Stimulated activated CD8-positive, alpha-beta memory T cell treated with anti-CD3 and anti-CD28 coated beads, Interleukin-12 subunit alpha, Interleukin-12 subunit beta, amount 100 ng/mL, for 24 hours (primary cell): ENCODE results near the gene CENPQ.

Experiments used
- DNase-seq: peaks from one replicate; pipeline ENCODE4 v3.0.0-alpha.2; 2020; ENCODE audit errors: extremely low read depth

The CENPQ gene

GRCh38 chr6:49504666-49505065, 41.5 kb downstream of the CENPQ start:
- no peak for DNase-seq

DNA sequence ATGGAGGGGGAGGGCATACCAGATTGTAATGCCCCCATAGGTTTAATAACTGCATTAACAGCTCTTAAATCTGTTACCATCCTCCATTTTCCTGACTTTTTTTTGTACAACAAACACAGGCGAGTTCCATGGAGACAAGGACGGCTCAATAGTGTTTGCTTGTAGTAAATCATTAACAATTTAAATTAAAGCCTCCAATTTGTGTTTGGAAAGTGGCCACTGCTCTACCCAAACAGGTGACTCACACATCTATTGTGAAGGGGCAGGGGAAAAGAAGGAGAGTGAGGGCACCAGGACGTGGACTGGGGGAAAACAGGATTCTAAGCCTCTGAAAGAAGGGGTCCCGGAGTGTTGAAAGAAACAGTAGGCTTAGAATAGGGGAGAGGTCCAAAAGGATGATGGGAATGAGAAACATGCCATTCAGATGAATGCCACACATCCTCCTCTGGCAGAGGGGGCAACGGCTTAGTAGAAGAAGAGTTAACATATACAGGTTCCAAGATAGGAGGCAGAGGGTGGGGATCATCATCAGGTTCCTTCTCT, 43.5 kb downstream of the CENPQ start:
- DNase-seq: no peak

GRCh38 chr6:49509342-49509741, 46.2 kb downstream of the CENPQ start:
- DNase-seq: no peak

GRCh38 chr6:49513153-49513989, 50.2 kb downstream of the CENPQ start:
- no peak for DNase-seq

GRCh38 chr6:49514571-49515484, 51.7 kb downstream of the CENPQ start:
- DNase-seq: no peak

- DNase-seq: no peak
Measured at GRCh38 chr6:49515485-49516146, 52.4 kb downstream of the CENPQ start.

DNA sequence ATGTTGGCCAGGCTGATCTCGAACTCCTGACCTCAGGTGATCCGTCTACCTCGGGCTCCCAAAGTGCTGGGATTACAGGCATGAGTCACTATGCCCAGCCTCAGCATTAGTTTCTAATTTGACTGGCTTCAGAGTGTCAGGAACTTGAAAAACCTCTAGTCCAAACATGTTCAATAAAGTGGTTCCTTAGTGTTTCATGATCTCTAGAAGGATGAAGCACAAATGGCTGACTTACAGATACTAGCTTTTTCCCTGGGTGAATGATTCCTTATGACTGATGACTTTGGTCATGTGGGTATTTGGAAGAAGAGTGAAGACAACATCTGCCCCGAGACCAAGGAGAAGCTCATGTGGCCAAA, 53.0 kb downstream of the CENPQ start:
- no peak for DNase-seq

- DNase-seq: no peak
Measured at GRCh38 chr6:49517919-49518318, 54.7 kb downstream of the CENPQ start.

GRCh38 chr6:49519660-49520059, 56.5 kb downstream of the CENPQ start:
- DNase-seq: no peak

- no peak for DNase-seq
Measured at GRCh38 chr6:49522710-49523593, 59.8 kb downstream of the CENPQ start.

DNA sequence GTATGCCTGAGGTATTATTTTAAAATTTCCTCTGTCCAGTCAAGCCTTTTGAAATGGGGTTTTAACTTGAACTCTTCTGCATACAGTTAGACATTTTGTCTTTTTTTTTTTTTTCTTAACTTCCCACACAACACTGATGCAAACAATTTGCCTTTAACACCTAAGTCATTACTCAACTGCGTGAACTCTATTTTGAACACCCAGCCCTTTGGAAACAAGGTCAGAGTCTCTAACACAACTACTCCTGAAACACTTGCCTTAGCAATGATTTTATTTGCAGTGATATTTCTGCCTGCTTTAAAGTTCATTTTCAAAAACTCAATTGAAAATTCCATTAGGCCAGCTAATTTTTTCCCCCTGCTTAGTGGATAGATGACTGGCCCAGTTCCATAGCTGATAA, 60.7 kb downstream of the CENPQ start:
- no peak for DNase-seq

DNA sequence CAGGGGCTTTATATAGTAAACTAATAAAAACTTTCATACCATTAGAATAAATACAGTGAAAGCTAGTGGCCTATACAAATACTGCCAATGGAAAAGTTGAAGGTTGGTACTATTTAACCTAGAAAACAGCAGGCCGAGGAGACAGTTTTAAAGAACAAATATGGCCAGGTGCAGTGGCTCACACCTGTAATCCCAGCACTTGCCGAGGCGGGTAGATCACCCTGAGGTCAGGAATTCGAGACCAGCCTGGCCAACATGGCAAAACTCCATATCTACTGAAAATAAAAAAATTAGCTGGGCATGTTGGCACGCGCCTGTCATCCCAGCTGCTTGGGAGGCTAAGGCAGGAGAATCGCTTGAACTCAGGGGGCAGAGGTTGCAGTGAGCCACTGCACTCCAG, 61.4 kb downstream of the CENPQ start:
- DNase-seq: no peak

GRCh38 chr6:49526598-49526997, 63.4 kb downstream of the CENPQ start:
- no peak for DNase-seq

DNA sequence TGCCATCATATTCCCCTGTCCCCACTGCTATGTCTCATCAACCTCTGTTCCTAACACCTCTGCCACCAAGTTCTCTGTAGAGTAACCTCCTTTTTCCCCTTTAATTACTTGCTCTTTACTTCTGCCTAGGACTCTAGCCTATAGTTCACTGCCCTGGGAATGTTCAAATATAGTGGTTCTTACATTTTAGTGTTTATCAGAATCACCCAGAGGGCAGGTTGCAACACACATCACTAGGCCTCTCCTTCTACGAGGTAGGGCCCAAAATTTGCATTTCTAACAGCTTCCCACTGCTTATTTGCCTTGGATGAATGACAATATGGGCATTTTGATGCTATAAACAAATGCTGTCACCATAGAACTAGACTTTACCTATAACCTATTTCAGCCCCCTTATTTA, 64.2 kb downstream of the CENPQ start:
- DNase-seq: no peak

DNA sequence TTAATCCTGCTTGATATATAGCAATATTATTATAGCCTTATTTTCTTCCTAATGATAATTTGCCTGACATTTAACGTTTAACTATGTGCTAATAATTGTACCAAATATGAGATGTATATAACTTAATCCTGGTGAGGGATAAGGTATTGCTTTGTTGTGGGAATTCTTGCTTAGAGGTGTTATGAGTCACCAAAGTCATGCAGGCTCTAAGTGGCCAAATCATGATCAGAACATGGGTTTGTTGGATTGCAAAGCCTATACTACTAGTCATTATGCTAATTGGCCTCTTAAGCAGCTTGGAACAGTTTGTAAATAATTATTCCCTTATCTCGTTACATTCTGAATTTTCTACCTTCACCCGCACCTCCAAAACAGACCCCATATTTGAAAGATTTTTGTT, 65.4 kb downstream of the CENPQ start:
- no peak for DNase-seq

DNA sequence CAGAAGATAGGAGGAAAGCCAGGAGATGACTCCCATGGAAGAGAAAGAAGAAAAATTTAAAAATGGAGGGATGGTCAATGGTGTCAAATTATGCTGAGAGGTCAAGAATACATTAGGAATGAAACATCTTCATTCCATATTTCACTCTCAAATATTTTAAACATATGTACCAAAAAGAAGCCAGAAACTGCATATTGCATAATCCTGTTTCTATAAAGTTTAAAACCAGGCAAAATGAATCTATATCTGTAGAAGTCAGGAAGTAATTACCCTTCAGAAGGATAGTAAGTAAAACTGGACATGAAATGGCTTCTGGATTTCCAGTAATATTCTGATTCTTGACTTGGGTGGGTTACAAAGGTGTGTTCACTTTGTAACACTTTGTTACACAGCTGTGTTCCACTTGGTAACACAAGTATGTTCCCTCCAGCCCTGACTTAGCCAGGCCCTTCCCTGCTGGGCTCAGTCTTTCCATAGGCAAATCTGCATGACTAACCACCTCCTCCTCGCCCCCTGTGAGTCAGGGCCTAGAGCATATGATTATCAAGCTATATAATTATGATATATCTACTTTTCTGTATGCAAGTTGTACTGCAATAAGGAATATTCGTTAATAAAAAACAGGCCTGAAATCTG, 67.1 kb downstream of the CENPQ start:
- no peak for DNase-seq

DNA sequence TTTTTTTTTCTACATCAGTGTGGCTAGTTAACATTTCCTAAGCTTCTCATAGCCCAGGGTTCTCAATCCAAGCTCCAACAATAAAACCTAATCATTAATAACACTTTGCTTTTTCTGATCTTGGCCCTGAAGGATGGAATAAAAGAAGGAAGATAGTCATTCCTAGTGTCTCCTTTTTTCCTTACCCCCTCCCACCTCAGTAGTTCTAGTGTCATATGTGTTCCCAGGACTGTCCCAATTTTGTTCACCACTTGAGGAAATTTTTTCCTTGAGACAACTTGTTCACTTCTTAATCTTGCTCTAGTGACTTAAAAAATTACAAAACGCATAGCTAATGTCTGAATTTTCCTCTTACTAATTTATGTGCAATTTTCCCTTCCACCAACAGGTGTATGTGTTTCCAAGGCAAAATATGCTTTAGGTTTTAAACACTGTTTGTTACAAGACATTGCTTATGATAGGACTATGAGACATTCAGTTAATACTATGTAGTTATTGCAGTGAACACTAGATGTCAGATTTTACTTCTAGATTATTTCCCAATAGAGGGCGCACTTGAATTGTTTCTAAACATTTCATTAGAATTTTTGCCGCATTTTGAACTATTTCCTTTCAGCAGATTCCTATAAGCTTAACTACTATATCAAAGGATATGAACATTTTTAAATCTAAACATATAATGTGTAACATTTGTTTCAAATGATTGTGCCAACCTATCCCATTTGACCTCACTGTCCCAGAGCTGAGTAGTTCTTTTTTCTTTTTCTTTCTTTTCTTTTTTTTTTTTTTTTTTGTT, 68.8 kb downstream of the CENPQ start:
- no peak for DNase-seq

- DNase-seq: no peak
Measured at GRCh38 chr6:49535795-49536194, 72.6 kb downstream of the CENPQ start.

DNA sequence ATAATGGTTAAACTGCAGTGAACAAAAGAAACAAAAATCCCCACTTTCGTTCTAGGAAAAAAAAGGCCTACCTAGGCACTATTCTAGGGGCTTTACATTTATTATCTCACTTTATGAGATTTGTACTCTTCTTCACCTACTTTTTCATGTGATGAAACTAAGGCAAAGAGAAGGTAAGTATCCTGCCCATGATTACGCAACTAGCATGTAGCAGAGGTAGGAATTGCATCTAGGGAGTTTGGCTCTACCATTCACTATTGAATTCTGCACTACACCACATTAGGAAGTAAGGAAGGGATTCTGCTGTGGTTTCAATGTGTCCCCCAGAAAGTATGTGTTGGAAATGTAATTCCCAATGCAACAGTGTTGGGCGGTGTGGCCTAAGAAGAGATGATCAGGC, 75.9 kb downstream of the CENPQ start:
- DNase-seq: no peak

- no peak for DNase-seq
Measured at GRCh38 chr6:49540614-49541013, 77.4 kb downstream of the CENPQ start.
